Stimulated activated CD4-positive, alpha-beta T cell treated with anti-CD3 and anti-CD28 coated beads, Interleukin-4, amount 100 ng/mL, for 4 hours (primary cell): ENCODE results near the gene POU2AF1.
"Not testable (repeated sequence)": the region's sequence is repeated elsewhere in the genome, so short reads cannot be mapped to it uniquely, and the experiment has no call there.

Experiments used
- DNase-seq, 2 experiments: peaks; one replicate each; pipeline ENCODE4 v3.0.0-alpha.2; 2020

POU2AF1 gene

DNA sequence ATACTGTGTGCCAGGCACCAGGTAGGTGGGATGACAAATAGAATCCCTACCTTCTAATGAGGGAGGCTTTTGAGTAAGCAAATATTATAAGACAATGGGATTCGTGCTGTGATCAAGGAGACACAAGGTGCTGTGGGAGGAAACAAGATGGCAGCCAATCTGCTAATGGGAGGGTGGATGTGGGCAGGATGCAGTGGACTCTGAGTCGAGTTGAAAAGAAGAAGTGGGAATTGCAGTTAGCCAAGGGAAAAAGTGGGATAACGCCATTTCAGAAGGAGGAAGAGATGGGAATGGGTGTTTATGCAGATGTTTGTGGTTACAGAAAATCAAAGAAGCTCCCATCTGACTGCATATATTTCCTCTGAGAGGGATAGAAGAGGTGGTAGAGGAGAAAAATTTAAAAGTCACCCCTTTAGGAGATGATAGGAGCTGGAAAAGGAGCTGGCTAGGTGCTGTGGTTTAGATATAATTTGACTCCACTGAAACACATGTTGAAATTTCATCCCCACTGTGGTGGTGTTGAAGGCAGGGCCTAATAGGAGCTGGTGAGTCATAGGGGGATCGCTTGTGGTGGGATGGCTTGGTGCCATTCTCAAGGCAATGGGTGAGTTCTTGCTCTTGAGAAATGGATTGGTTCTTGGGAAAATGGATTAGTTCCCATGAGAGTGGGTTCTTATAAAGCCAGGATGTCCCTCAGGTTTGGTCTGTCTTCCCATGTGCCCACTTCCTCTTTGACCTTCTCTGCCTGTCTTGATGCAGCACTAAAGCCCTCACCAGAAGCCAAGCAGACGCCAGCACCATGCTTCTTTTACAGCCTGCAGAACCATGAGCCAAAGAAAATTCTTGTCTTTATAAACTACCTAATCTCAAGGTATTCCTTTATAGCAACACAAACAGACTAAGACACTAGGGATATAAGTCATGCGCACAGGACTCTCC, 30.0 kb upstream of the POU2AF1 start:
- no peak for DNase-seq

DNA sequence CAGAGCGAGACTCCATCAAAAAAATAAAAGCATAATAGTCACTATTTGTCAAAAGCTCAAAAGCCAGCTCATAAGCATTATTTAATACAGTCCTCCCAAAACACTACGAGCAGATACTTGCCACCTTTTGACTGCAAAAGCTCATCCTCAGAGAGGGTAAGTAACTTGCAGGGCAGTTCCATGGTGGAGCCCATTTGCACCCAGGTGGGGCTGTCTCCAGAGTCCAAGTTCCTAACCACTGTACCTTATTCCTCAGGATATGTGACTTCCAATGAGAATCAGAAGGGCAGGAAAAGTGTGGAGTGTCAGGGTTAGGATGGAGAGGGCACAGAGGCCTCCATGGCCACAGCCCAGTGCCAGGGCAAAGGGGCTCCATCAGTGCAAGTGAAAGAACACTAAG, 28.6 kb upstream of the POU2AF1 start:
- no peak for DNase-seq

DNA sequence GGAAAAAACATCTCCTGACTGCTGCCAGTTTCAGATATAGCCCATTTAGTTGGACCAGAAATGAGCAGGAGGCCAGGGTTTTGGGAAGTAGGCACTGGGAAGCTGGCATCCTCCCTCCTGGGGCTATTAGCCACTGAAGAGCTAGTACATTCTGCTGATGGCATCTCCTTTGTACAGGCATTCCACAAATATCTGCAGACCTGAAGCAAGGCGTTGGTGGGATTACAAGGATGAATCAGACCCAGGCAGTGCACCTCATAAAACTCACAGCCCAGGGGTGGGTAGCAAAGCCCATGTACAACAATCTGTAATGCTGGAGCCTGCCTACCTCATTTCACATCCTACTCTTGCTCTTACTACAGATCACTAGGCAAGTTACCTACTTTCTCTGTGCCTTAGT, 27.5 kb upstream of the POU2AF1 start:
- DNase-seq, result no peak

DNA sequence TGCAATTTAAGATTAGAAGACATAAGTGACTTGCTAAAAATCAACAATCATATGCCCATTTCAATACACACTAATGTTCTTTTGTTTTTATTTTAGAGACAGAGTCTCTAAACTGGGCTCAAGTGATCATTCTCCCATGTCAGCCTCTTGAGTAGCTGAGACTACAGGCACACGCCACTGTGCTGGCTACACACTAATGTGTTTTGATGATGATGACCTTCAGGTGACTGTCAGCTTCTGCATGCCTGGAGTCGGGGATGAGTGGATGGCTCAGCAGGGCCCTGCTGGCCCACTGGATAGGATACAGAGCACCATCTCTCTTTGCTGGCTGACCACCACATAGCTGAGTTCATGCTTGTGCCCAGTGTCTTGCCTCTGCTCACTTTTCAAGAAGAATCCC, 27.0 kb upstream of the POU2AF1 start:
- no peak for DNase-seq

DNA sequence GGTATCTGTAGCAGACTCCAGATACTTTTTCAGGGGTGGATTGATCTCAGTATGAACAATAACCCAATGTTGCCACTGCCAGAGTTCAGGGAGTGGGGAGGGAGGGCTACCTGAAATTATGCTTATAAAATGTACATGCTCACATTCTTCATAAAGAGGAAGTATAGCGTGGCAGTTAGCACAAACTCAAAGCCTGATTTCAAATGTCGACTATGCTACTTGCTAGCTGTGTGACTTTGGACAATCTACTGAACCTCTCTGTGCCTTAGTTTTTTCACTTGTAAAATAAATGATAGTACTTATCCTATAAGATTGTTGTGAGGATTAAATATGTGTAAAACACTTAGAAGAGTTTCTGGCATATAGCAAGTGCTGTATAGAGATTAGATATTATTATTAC, 26.5 kb upstream of the POU2AF1 start:
- DNase-seq, result no peak

DNA sequence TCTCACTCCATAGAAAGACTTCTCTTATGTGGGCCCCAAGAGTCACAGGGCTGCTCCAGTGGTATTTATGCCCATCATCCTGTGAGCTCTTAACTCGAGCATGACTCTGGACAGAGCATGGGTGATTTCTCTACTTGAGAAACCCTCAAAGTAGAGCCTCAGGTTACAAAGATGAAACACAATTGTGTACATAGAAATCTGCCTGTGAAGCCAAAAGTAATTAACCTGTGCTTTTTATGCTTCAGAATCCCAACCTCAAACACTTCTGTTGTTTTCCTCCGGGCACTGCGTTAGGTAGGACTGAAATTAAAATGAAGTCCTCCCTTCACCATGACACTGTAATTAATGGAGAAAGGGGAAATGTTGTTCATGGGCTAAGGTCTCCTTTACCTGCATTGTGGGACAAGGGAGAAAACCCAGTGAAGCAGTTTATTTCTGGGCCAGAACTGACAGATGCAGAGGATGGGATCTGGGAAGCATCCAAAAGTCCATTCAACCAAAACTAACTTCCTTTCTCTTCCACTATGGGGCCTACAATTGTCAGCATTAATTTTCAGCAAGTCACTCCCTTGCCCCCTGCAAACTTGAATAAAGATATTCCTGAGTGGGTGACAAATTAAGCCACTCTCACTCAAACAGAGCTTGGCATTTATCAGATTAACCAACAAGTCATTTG, 24.1 kb upstream of the POU2AF1 start:
- no peak for DNase-seq

DNA sequence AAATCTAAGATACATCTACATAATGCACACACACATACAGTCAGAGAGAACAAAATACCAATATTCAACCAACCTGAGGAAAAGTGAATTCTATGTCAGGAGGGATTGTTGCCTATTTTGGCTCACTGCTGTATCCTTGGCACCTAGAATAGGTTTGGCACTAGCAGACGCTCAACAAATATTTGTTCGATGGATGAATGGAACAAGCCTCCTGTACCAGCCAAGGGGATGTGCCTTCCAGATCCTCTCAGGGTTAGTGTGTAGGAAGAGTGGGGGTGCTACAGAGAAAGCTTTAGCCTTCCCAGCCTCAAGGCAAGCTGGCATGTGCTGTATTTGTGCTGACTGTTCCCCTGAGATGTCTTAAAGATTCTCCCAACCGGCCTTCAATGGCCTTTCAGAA, 23.3 kb upstream of the POU2AF1 start:
- no peak for DNase-seq

DNA sequence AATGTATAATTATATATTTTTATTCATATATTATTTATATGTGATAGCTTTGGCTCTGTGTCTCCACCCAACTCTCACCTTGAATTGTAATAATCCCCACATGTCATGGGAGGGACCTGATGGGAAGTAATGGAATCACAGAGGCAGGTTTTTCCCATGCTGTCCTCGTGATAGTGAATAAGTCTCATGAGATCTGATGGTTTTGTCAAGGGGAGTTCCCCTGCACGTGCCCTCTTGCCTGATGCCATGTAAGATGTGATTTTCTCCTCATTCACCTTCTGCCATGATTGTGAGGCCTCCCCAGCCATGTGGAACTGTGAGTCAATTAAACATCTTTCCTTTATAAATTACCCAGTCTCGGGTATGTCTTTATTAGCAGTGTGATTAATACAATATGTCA, 22.9 kb upstream of the POU2AF1 start:
- not testable (repeated sequence) for DNase-seq

DNA sequence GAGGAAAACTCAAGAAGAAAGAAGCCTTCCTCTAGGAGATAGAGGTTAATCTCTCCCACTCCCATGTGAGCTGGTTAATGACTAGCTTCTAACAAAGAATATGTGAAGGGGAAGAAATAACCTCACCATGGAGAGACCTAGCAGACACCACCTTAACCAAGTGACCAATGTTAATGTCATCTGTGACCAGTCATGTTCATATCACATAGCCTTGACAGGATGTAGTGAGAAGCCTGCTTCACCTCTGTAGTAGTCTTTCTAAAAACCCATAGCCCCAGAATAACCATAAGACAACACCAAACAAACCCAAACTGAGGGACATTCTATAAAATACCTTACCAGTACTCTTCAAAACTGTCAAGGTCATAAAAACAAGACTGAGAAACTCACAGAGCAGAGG, 21.5 kb upstream of the POU2AF1 start:
- DNase-seq, result no peak

DNA sequence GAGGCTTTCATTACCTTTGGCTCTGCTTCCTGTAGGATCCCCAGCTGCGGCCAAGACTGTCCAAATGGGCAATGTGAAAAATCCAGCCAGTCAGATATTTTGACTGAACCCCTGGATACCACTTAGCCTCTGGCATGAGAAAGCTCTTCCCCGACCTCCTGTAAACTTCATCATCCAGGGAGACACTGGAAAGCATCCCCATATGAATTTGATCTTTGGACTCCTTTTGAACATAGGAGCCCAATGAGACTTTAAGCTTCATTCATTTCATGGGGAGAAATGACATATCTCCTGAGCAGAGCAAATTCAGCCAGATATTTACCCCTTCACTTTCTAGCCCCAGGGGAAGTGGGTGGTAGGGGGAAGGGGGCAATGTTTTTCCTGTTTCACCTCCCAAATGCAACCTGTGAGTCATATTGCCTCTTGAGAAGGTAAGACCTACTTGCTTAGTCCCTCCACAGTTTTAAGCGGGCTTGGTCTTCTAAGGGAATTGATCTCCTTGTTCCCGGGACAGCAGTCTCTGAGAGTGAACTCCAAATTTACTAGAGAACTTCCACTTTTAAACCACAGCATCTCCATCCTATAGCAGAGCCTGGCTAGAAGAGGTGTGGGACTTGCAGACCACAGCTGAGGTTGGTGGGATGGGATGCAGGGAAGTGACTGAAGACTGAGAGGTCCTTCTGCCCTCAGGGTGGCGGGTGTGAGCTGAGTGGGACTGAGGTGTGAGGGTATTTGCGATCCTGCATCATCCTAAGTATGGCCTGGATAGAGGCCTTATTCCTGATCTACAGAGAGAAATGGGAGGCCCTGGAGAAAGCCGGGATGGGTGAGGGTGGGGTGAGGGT, 20.3 kb upstream of the POU2AF1 start:
- DNase-seq, result no peak

DNA sequence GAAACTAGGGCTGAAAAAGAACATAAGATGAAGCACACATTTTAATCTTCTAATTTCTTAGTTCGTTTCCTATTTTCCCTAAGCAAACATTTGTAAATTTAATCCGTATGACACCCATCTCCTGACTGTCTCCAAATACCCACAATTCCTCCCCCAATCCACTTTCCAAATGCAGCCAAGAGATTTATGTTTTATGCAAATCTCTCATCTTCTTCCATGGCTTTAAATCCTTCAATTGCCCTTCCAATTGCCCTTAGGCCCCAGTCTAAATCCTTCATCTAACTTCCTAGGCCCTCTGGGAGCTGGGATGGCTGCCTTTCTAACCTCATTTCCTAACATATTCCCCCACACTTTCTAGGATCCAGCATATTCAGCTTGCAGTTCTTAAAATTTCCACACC, 18.0 kb upstream of the POU2AF1 start:
- no peak for DNase-seq

DNA sequence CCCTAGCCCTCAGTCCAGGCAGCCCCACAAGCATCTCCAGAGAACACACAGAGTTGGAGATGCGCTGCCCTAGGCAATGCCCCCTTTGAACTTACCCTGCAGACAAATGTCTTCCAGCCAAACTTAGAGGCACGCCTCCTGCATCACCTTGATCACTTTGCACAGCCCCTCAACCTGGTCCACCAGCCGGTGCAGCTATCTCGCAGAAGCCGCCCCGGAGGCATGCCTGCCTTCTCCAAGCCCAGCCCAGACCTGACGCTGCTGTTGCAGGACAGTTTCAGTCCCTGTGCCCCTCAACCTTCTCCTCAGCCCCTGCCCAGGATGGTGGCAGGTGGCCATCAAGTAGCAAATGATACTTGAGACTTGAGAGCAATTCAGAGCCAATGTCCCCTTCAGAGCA, 16.7 kb upstream of the POU2AF1 start:
- DNase-seq, result no peak

DNA sequence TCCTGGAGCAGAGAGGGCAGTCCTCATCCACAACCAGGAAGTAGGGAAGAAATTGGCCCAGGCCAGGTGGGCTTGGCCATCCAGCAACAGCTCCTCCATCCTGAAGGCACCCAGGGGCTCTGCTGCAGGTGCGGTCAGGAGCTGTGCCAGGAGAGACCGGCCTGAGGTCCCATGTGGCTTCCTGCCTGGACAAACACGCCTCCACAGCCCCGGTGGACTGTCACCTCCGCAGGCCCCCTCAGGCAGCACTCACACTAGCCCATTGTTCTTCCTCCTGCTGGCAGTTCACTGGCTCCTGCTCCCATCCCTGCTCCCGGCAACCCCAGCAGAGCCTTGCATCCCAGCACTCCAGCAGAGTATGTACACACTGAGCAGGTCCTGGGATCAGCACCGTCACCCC, 16.0 kb upstream of the POU2AF1 start:
- DNase-seq, result no peak

DNA sequence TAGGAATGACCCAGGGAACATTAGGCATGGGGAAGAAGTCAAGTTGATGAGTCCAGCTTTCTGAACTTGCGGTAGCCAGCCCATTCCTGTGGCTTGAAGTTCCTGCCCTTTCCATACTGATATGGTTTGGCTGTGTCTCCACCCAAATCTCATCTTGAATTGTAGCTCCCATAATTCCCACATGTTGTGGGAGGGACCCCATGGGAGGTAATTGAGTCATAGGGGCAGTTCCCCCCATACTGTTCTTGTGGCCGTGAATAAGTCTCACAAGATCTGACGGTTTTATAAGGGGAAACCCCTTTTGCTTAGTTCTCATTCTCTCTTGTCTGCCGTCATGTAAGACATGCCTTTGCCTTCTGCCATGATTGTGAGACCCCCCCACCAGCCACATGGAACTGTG, 15.1 kb upstream of the POU2AF1 start:
- DNase-seq, result not testable (repeated sequence)

DNA sequence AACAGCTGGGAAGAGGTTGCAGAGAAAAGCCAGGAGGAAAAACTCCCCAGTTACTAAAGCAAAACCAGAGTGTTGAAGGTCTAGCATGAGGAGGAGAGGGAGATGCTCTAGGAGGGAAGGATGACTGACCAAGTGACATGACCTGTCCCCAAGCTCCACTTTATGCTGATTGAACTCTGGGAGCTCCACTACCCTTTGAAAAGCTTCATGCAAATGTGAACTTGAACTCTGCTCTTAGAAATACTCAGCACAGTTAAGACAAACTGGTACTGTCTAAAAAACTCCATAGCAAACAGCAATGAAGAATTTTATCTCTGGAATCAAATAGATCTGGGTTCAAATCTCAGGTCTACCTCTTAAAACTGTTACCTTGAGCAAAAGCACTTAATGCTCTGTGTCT, 14.5 kb upstream of the POU2AF1 start:
- DNase-seq, result no peak

DNA sequence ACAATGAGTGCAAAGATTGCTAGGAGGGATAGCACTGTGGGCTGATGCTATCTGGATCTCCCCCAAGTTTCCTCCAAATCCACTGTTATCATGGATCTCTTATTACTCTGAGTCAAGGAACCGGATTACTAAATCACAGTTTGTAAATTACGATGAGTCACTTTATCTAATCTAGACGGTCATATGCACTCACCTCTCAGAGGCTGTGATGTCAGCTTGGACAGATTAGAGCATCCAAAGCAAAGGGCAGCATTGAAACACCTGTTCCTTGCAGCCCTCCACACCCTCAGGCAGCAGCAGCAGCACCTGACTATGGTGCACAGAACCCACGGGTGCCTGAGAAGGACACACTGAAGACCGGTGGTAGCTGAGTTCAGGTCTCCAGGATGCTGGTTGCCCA, 14.0 kb upstream of the POU2AF1 start:
- DNase-seq, result no peak

DNA sequence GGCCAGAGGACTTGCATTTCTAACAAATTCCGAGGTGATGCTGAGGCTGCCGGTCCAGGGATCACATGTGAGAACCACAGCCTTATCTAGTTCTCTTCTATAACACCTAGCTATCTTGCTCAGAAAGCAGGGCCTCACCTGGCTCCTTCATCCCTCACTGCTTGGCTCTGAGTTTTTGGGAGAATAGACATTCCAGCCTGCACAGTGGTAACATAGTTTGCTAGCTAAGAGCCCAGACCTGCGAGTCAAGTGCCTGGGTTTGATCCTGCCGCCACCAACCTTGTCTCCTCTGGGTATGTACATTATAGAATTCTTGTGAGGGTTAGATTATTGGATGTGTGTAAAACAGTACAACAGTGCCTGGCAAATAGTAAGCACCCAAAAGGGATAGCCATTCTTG, 13.5 kb upstream of the POU2AF1 start:
- no peak for DNase-seq

DNA sequence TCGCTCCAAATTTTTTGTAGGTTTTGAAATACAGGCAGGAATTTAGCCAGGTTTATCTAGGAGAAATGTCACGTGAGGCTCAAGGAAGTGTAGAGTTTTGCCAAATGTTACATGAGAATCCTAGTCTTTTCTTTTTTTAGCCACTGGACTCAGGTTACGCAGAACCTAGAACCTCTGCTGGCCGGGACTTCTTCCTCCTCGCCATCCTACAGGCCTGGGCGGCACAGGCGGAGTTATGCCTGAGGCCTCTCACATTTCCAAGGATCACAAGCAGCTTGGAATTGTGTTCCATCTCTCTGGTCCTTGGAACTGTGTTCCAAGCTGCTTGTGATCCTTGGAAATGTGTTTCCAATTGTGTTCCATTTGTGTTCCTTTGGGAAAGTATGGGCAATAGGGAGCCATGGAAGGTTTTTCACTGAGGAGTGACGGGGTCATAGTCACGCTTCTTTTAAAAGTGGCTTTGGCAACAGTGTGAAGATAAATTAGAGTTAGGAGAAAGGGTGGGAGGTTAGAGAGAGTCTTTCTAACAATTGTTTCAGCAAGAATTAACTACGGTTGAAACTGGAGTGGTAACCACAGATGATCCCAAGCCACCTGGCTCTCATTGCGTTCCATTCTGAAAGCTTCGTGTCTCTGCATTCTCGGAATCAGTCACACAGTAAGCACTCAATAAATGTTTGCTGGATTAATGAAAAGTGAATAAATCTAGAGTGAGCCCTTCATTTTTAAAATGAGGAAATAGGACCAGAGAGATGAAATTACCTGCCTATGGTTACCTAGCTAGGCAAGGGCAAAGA, 12.5 kb upstream of the POU2AF1 start:
- DNase-seq, result no peak

DNA sequence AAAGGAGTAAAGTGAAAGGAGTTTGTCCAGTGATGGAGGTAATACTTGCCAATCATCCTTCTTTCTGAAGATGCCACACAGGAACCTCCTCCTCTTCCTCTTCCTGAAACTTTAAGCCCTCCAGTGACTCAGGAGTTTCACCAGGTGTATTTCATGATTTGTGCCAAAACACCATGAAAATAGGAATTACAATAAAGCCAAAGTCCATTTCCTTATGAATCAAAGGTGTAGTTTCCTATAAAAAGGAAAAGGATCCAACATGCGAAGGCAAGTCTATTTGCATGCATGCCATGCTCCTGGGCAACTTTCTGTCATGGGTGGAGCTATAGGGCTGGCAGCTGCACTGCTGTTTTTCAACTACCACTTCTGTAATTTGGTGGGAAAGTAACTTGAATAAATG, 9.8 kb upstream of the POU2AF1 start:
- DNase-seq, result no peak

DNA sequence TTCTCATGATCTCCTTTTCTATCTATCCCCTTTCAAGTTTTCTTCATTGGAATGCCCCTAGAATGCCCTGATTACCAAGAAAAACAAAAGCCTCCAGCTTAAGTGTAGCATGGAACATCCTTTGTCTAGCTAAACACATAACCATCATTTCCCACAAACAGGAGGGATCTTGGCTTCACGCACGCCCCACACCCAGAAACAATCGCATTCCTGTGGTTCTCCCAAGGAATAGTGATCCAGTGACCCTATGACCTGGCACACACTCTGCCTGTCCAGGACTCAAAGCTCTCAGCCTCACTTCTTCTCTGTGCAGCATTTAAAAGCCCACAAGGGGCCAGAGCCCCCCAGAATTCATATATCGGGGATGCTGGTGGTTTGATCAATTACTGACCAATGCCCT, 9.3 kb upstream of the POU2AF1 start:
- DNase-seq, result no peak

DNA sequence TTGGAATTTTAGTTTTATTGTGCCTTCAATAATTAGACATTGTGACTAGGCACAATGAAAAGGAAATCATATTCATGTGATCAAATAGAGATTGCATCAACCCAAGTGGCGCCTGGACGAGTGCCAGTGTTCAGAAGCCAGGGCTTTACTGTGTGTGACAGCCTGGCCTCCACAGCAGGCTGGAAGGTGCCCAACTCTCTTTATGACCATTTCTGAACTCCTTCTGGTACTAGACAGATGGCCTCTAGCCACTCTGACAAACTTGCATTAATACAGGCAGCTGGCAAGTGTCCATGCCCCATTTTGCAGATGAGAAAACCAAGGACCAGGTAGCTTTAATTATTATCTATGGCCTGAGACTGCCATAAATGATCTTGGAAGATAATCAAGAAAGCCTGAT, 8.3 kb upstream of the POU2AF1 start:
- DNase-seq, result no peak

DNA sequence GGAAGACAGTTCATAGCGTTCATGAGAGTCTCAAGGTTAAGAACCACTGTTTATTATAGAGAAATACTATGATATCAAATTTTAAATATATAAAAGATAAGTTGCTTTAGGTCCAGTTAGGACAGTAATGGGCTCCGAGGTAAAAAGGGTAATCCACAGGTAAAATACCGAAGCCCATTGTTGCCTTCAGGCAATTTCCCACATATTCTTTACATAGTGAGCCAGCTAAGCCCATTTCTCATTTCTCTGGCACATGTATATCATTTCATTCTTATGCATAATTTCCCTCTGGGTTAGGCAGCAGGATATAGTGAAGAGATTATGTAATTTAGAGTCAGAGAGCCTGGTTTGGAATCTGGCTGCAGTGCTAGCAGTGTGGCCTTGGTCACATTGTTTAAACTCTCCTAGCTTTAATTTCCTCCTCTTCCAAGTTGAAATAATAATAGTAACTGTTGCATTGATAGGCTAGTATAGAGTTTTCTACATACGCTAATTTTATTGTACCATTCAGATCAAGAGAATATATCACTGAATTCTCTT, 7.6 kb upstream of the POU2AF1 start:
- no peak for DNase-seq
